Lower leg skin (tissue), 3 donors: ENCODE results near the gene CA10.

ENCODE experiments used
- CTCF ChIP-seq, 3 donors: fragments of 450-650 bp; IDR thresholded peaks; one replicate each; pipeline ENCODE4 v1.5.1; 2016; ENCODE audit warnings: antibody characterized with exemption in 3 of 3, mild to moderate bottlenecking in 3 of 3, moderate library complexity in 2 of 3
- POLR2A ChIP-seq, 2 donors: fragments of 450-650 bp; IDR thresholded peaks; one replicate each; pipeline ENCODE4 v1.6.1; 2016 to 2017; ENCODE audit warnings: antibody characterized with exemption in 2 of 2, mild to moderate bottlenecking in 1 of 2, moderate library complexity in 1 of 2

GRCh38 chr17:51640108-51640622 is 518.3 kb downstream of the CA10 start:
- no peak for TF ChIP-seq CTCF (IDR thresholded peaks at IDR 0.05)
- TF ChIP-seq POLR2A (IDR thresholded peaks at IDR 0.05): no peak
